Caco-2 (cell line): ENCODE data around the gene SOX2. TPM values are rescaled to one million over a fixed set of nuclear protein-coding genes. Genes with fewer than 3 reads are reported as not detected.

Experiments
- Bru-seq: library from RNA; stranded (reverse); fragments of 400-500 nt; gene quantifications from one replicate; lab custom pipeline; 2021; lab: Mats Ljungman, UMichigan
- BruChase-seq, 2 experiments: library from RNA; stranded (reverse); fragments of 400-500 nt; gene quantifications; one replicate each; lab custom pipeline; 2021; lab: Mats Ljungman, UMichigan
- BruUV-seq: library from RNA; stranded (reverse); fragments of 400-500 nt; replicated peaks from 2 replicates; lab custom pipeline; 2021; lab: Mats Ljungman, UMichigan
- CTCF ChIA-PET: fragments of 300-600 bp; sonication (Branson Sonifier 250); formaldehyde crosslinking; loops from one replicate; lab custom pipeline; 2022; ENCODE audit warnings: antibody characterized with exemption; lab: Charles Lee
- POLR2A ChIA-PET: fragments of 300-600 bp; sonication (Branson Sonifier 250); formaldehyde crosslinking; loops from one replicate; lab custom pipeline; 2022; ENCODE audit warnings: antibody characterized with exemption; lab: Charles Lee
- DNase-seq, 2 experiments: peaks; one replicate each; pipeline versions ENCODE4 v3.0.0 to v3.0.0-alpha.2; 2020 to 2022
- H3K27me3 ChIP-seq: replicated peaks from 2 replicates; pipeline ENCODE4 v1.6.0; 2011; ENCODE audit warnings: low read length; ENCODE audit not compliant: control insufficient read depth, insufficient read depth
- H3K36me3 ChIP-seq: 2 replicates; pipeline ENCODE4 v1.5.1; 2011; ENCODE audit warnings: low read length; ENCODE audit not compliant: control insufficient read depth, insufficient read depth
- H3K4me1 ChIP-seq: fragments of 250-450 bp; sonication (Bioruptor Pico); 2 replicates; pipeline ENCODE4 v1.5.1; 2020; ENCODE audit warnings: mild to moderate bottlenecking
- H3K4me3 ChIP-seq: 2 replicates; pipeline ENCODE4 v1.5.1; 2011; ENCODE audit warnings: low read depth, mild to moderate bottlenecking, control low read depth, low read length
- H3K9me3 ChIP-seq: fragments of 250-450 bp; sonication (Bioruptor Pico); 2 replicates; pipeline ENCODE4 v1.5.1; 2020; ENCODE audit warnings: mild to moderate bottlenecking, moderate library complexity
- H3K27ac Mint-ChIP-seq: one replicate; pipeline ENCODE4 v1.8.0; 2022; ENCODE audit warnings: mixed read lengths; ENCODE audit not compliant: unreplicated experiment
- H3K27me3 Mint-ChIP-seq: one replicate; pipeline ENCODE4 v1.8.0; 2022; ENCODE audit warnings: mixed read lengths; ENCODE audit not compliant: insufficient read depth, unreplicated experiment
- H3K36me3 Mint-ChIP-seq: one replicate; pipeline ENCODE4 v1.8.0; 2022; ENCODE audit warnings: mild to moderate bottlenecking, mixed read lengths; ENCODE audit not compliant: insufficient read depth, unreplicated experiment
- H3K4me1 Mint-ChIP-seq: one replicate; pipeline ENCODE4 v1.8.0; 2022; ENCODE audit warnings: low read depth, mixed read lengths; ENCODE audit not compliant: unreplicated experiment
- H3K4me3 Mint-ChIP-seq: one replicate; pipeline ENCODE4 v1.8.0; 2022; ENCODE audit warnings: mild to moderate bottlenecking, moderate library complexity, mixed read lengths; ENCODE audit not compliant: unreplicated experiment
- H3K9me3 Mint-ChIP-seq: one replicate; pipeline ENCODE4 v1.8.0; 2022; ENCODE audit warnings: mixed read lengths; ENCODE audit not compliant: unreplicated experiment
- CTCF ChIP-seq, 2 experiments: fragments of 200-600 bp in 1 of 2; IDR thresholded peaks; 1 replicate in 1 of 2; 2 replicates in 1 of 2; pipeline versions ENCODE4 v1.5.1 to v1.8.0; 2011 to 2022; ENCODE audit warnings: antibody characterized with exemption in 1 of 2, control low read depth in 1 of 2, inconsistent platforms in 1 of 2, low read depth in 1 of 2, low read length in 1 of 2, mild to moderate bottlenecking in 1 of 2, moderate library complexity in 1 of 2; ENCODE audit not compliant: insufficient read depth in 1 of 2, severe bottlenecking in 1 of 2, unreplicated experiment in 1 of 2
- intact Hi-C: fragments of 100-400 bp; cut with micrococcal nuclease; formaldehyde crosslinking; loops from one replicate; pipeline ENCODE4 v1.10.0; 2022; ENCODE audit not compliant: unreplicated experiment
- long read RNA-seq: library from polyadenylated mRNA; stranded (forward); transcript quantifications from one replicate; pipeline ENCODE4 v2.0.0, GENCODE V29; 2022
- total RNA-seq: library from RNA; stranded (reverse); gene quantifications from 2 replicates; pipeline ENCODE4 v1.2.3, GENCODE V29; 2022

Gene SOX2
- total RNA-seq (33.4 and 34.1 TPM in 2 replicates), Bru-seq, nascent RNA (percentile 95 among the genes with signal in this experiment), BruChase-seq, experiment 1, labeled RNA remaining after a 2-hour chase (percentile 99 among the genes with signal in this experiment), BruChase-seq, experiment 2, labeled RNA remaining after a 6-hour chase (percentile 85 among the genes with signal in this experiment)
- long read RNA-seq, transcript SOX2-201 (1 exons, 2,513 nt) = major isoform, 16 of 16 reads
- long read RNA-seq, partial matches to known transcripts = 0 of 16 reads
- long read RNA-seq, other reads (novel, unspliced or antisense) = 0 of 16 reads

GRCh38 chr3:181711325-181712135 is at the start of gene SOX2:
TSS of gene SOX2 (plus strand) at chr3:181711925. CDS start at chr3:181712361, 436 bp downstream.
- CTCF ChIA-PET = interaction anchor here (0.6 to 1.3 kb wide), 3 partner anchors 9 to 453 kb away, joined by 3 to 4 read pairs (median 3); no protein-coding TSS in a partner anchor
- Histone ChIP-seq H3K9me3 (no peaks in the 10 kb centered on the region), H3K4me3 (peak within 1 kb of the TSS; percentile 78), H3K4me1 (peaks cover 18% of the 10 kb centered on the region), H3K36me3 (no peaks in the 10 kb centered on the region), H3K27me3 (no peaks in the 10 kb centered on the region)
- DNase-seq = peak; percentile 91 to 92
- no peaks in the 10 kb centered on the region for H3K27me3 Mint-ChIP-seq
- TF ChIP-seq CTCF (IDR thresholded peaks at IDR 0.05; ENCODE audit: insufficient read depth in 1 of 2, low read depth in 1 of 2, low read length in 1 of 2, severe bottlenecking in 1 of 2, unreplicated experiment in 1 of 2) = no peak
- H3K27ac Mint-ChIP-seq = peak within 1 kb of the TSS; percentile 82
- H3K36me3 Mint-ChIP-seq = peaks cover 7% of the 10 kb centered on the region
- intact Hi-C loops = loop anchor here (1.0 to 5.0 kb wide), 9 partner anchors 16 to 779 kb away; no protein-coding TSS in a partner anchor
- POLR2A ChIA-PET = no interaction called here
- no TSS peak for BruUV-seq
- H3K4me1 Mint-ChIP-seq = peaks cover 8% of the 10 kb centered on the region
- no peak within 1 kb of the TSS for H3K4me3 Mint-ChIP-seq
- no peaks in the 10 kb centered on the region for H3K9me3 Mint-ChIP-seq

DNA sequence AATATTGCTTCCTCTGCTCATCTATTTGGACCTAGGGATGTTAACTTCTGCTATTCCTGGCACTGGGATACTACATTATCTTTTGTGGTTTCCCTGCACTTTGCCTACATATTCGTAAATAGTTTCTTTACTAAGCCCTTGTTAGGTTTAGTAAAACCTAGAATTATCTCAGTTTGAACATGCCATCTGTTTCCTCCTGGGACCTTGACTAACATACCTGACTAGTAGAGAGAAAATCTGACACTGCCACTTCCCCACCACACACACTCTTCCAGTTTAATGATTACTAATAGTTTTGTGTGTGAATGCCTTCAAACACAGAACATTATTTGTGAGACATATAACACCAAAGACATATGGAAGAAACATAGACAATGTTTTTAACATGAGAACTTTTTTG is 28.2 kb upstream of the SOX2 start:
- intact Hi-C loops = no loop called here
- H3K27ac Mint-ChIP-seq = no peak overlapping the region
- POLR2A ChIA-PET = no interaction called here
- CTCF ChIA-PET = no interaction called here
- no peaks in the 10 kb centered on the region for H3K4me1 Mint-ChIP-seq
- H3K36me3 Mint-ChIP-seq = no peaks in the 10 kb centered on the region
- Histone ChIP-seq H3K9me3 (no peaks in the 10 kb centered on the region), H3K4me1 (no peaks in the 10 kb centered on the region), H3K4me3 (no peak overlapping the region), H3K27me3 (no peaks in the 10 kb centered on the region), H3K36me3 (no peaks in the 10 kb centered on the region)
- no peak for TF ChIP-seq CTCF (IDR thresholded peaks at IDR 0.05; ENCODE audit: insufficient read depth in 1 of 2, low read depth in 1 of 2, low read length in 1 of 2, severe bottlenecking in 1 of 2, unreplicated experiment in 1 of 2)
- DNase-seq = no peak
- no peak overlapping the region for H3K4me3 Mint-ChIP-seq
- no TSS peak for BruUV-seq
- no peaks in the 10 kb centered on the region for H3K27me3 Mint-ChIP-seq
- H3K9me3 Mint-ChIP-seq = no peaks in the 10 kb centered on the region

DNA sequence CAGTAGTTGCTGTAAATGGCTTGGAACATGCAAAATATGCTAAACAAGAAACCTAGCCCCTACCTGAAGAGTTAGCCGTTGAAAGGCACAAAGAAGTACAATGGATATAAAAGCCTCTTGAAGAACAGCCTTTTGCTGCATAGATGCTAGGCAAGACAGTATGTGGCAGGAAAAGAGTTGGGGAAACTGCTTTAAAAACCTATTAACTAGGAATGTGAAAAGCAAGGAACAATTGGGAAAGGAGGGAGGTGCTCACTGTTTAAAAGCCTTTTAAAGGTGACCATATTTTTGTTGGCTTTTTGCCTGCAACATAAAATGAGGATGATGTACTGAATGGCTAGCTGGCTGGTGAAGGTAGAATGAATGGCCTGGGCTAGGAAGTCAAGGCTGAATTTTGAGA is 24.5 kb upstream of the SOX2 start:
- Histone ChIP-seq H3K27me3 (no peaks in the 10 kb centered on the region), H3K4me1 (no peaks in the 10 kb centered on the region), H3K4me3 (no peak overlapping the region), H3K9me3 (no peaks in the 10 kb centered on the region), H3K36me3 (no peaks in the 10 kb centered on the region)
- Mint-ChIP-seq H3K27me3 (peaks cover 4% of the 10 kb centered on the region), H3K9me3 (no peaks in the 10 kb centered on the region), H3K36me3 (no peaks in the 10 kb centered on the region), H3K4me3 (no peak overlapping the region), H3K27ac (no peak overlapping the region), H3K4me1 (no peaks in the 10 kb centered on the region)
- no peak for TF ChIP-seq CTCF (IDR thresholded peaks at IDR 0.05; ENCODE audit: insufficient read depth in 1 of 2, low read depth in 1 of 2, low read length in 1 of 2, severe bottlenecking in 1 of 2, unreplicated experiment in 1 of 2)
- no peak for DNase-seq
- POLR2A ChIA-PET = no interaction called here
- no TSS peak for BruUV-seq
- intact Hi-C loops = no loop called here
- CTCF ChIA-PET = no interaction called here
